GM12878 (cell line): ENCODE measurements around the gene PRMT3. TPM values are rescaled to one million over a fixed set of nuclear protein-coding genes. Genes with fewer than 3 reads are reported as not detected.

ENCODE experiments used
- ATAC-seq: fragments of 200-7000 bp; cut with Tn5 transposase; 3 replicates; pipeline ENCODE4 v1.9.1; 2020; ENCODE audit warnings: mild to moderate bottlenecking, moderate library complexity
- BruUV-seq: library from RNA; stranded (reverse); fragments of 400-500 nt; replicated peaks from 2 replicates; lab custom pipeline; 2021; lab: Mats Ljungman, UMichigan
- CTCF ChIA-PET: fragments of 300-600 bp; sonication (Branson Sonifier 250); formaldehyde crosslinking; extraction: SDS; loops from one replicate; lab custom pipeline; 2021; ENCODE audit warnings: inconsistent platforms; lab: Yijun Ruan, JAX
- POLR2A ChIA-PET: fragments of 350-600 bp; formaldehyde crosslinking; extraction: SDS; loops from one replicate; lab custom pipeline; 2021; ENCODE audit warnings: inconsistent platforms; lab: Charles Lee
- RAD21 ChIA-PET: fragments of 300-600 bp; sonication (Branson Sonifier 250); formaldehyde crosslinking; loops from one replicate; lab custom pipeline; 2023; ENCODE audit warnings: antibody characterized with exemption; ENCODE audit not compliant: unreplicated experiment; lab: Charles Lee
- SMC1A ChIA-PET: fragments of 300-600 bp; sonication (Branson Sonifier 250); formaldehyde crosslinking; loops from one replicate; lab custom pipeline; 2023; ENCODE audit not compliant: unreplicated experiment, uncharacterized antibody; lab: Charles Lee
- DNase-seq: peaks from one replicate; pipeline ENCODE4 v3.0.0-alpha.2; 2011; ENCODE audit warnings: low read depth, low spot score
- FAIRE-seq: peaks from 3 replicates; lab custom pipeline; 2011; peaks lifted over from hg19 to GRCh38; lab: Jason Lieb, UNC
- H2AFZ ChIP-seq: 2 replicates; pipeline ENCODE4 v1.6.0; 2011; ENCODE audit warnings: low read depth, low read length, control low read depth; ENCODE audit not compliant: control insufficient read depth
- H3K27ac ChIP-seq: 2 replicates; pipeline ENCODE4 v1.5.1; 2011; ENCODE audit warnings: control low read depth; ENCODE audit not compliant: control insufficient read depth, insufficient read depth
- H3K27me3 ChIP-seq, 2 experiments: replicated peaks in 1 of 2; 2 replicates each; pipeline versions ENCODE4 v1.6.0 to v1.6.1; 2011; ENCODE audit warnings: low read length in 1 of 2; ENCODE audit not compliant: control insufficient read depth in 2 of 2, insufficient read depth in 2 of 2
- H3K36me3 ChIP-seq, 2 experiments: 2 replicates each; pipeline ENCODE4 v1.5.1; 2011; ENCODE audit warnings: low read length in 1 of 2; ENCODE audit not compliant: control insufficient read depth in 2 of 2, insufficient read depth in 2 of 2
- H3K4me1 ChIP-seq: 2 replicates; pipeline ENCODE4 v1.6.1; 2011; ENCODE audit warnings: mild to moderate bottlenecking, low read length, moderate library complexity, mixed read lengths; ENCODE audit not compliant: control insufficient read depth, insufficient read depth
- H3K4me2 ChIP-seq: 2 replicates; pipeline ENCODE4 v1.6.0; 2011; ENCODE audit warnings: control low read depth; ENCODE audit not compliant: control insufficient read depth, insufficient read depth
- H3K4me3 ChIP-seq: fragments of 200-600 bp; sonication (generic); 2 replicates; pipeline ENCODE4 v1.5.1; 2016
- H3K79me2 ChIP-seq: 2 replicates; pipeline ENCODE4 v1.6.0; 2011; ENCODE audit warnings: low read length; ENCODE audit not compliant: control insufficient read depth, insufficient read depth
- H3K9ac ChIP-seq: 2 replicates; pipeline ENCODE4 v1.8.0; 2011; ENCODE audit warnings: low read length, control low read depth, mixed read lengths; ENCODE audit not compliant: control insufficient read depth, insufficient read depth
- H3K9me3 ChIP-seq: replicated peaks from 3 replicates; pipeline ENCODE4 v1.5.1; 2011; ENCODE audit warnings: mild to moderate bottlenecking, low read length; ENCODE audit not compliant: control insufficient read depth, insufficient read depth
- H4K20me1 ChIP-seq: 2 replicates; pipeline ENCODE4 v1.6.0; 2011; ENCODE audit not compliant: control insufficient read depth, insufficient read depth
- ATF3 ChIP-seq: IDR thresholded peaks from 2 replicates; pipeline ENCODE4 v1.6.1; 2011; ENCODE audit warnings: low read depth, mild to moderate bottlenecking, low read length, moderate library complexity, borderline replicate concordance; ENCODE audit errors: extremely low read depth
- CREB1 ChIP-seq: IDR thresholded peaks from 2 replicates; pipeline ENCODE4 v1.6.1; 2012; ENCODE audit warnings: low read depth, mild to moderate bottlenecking, inconsistent platforms
- EED ChIP-seq: sonication (generic); IDR thresholded peaks from 2 replicates; pipeline ENCODE4 v1.6.1; 2016; ENCODE audit warnings: antibody characterized with exemption, low read depth
- EGR1 ChIP-seq, 2 experiments: IDR thresholded peaks; 1 replicate in 1 of 2; 2 replicates in 1 of 2; pipeline ENCODE4 v1.6.1; 2011 to 2012; ENCODE audit warnings: low read depth in 2 of 2, low read length in 2 of 2, borderline replicate concordance in 1 of 2, mild to moderate bottlenecking in 1 of 2, moderate library complexity in 1 of 2
- ETV6 ChIP-seq, 2 experiments: fragments of 450-650 bp in 1 of 2; IDR thresholded peaks in 1 of 2; conservative IDR thresholded peaks in 1 of 2; 2 replicates each; pipeline ENCODE4 v1.6.1; 2014; ENCODE audit warnings: antibody characterized with exemption in 1 of 2, borderline replicate concordance in 1 of 2, low read depth in 1 of 2, mild to moderate bottlenecking in 1 of 2, moderate library complexity in 1 of 2
- HDAC6 ChIP-seq: fragments of 200-600 bp; sonication (generic); IDR thresholded peaks from one replicate; pipeline ENCODE4 v1.8.0; 2017; ENCODE audit warnings: antibody characterized with exemption; ENCODE audit not compliant: unreplicated experiment
- JUNB ChIP-seq: IDR thresholded peaks from 2 replicates; pipeline ENCODE4 v1.6.1; 2016; ENCODE audit warnings: antibody characterized with exemption, mild to moderate bottlenecking
- MAX ChIP-seq: IDR thresholded peaks from 2 replicates; pipeline ENCODE4 v1.6.1; 2012; ENCODE audit warnings: low read depth, low read length, improper control_type of control experiment
- MYC ChIP-seq: IDR thresholded peaks from 2 replicates; pipeline ENCODE4 v1.6.1; 2011; ENCODE audit warnings: mild to moderate bottlenecking, low read length, moderate library complexity, inconsistent platforms; ENCODE audit not compliant: insufficient read depth, insufficient replicate concordance, insufficient read length, severe bottlenecking
- NR2C2 ChIP-seq: IDR thresholded peaks from 2 replicates; pipeline ENCODE4 v1.6.1; 2011; ENCODE audit warnings: borderline replicate concordance, low read depth; ENCODE audit not compliant: control insufficient read depth, insufficient read length
- PBX3 ChIP-seq: IDR thresholded peaks from 2 replicates; pipeline ENCODE4 v1.6.1; 2011; ENCODE audit warnings: mild to moderate bottlenecking, low read depth, low read length, moderate library complexity; ENCODE audit not compliant: insufficient replicate concordance
- PKNOX1 ChIP-seq: fragments of 450-650 bp; IDR thresholded peaks from 2 replicates; pipeline ENCODE4 v1.6.1; 2016; ENCODE audit warnings: mild to moderate bottlenecking
- POU2F2 ChIP-seq: IDR thresholded peaks from 3 replicates; pipeline ENCODE4 v1.6.1; 2011; ENCODE audit warnings: low read depth, mild to moderate bottlenecking, low read length, borderline replicate concordance
- SIX5 ChIP-seq: IDR thresholded peaks from 2 replicates; pipeline ENCODE4 v1.6.1; 2011; ENCODE audit warnings: mild to moderate bottlenecking, low read depth, low read length, moderate library complexity; ENCODE audit not compliant: severe bottlenecking
- SRF ChIP-seq, 2 experiments: IDR thresholded peaks; 2 replicates each; pipeline ENCODE4 v1.6.1; 2011; ENCODE audit warnings: low read depth in 2 of 2, low read length in 2 of 2, mild to moderate bottlenecking in 1 of 2, moderate library complexity in 1 of 2
- STAT3 ChIP-seq: IDR thresholded peaks from 2 replicates; pipeline ENCODE4 v1.6.1; 2011; ENCODE audit warnings: low read depth, low read length, improper control_type of control experiment
- USF2 ChIP-seq: IDR thresholded peaks from 2 replicates; pipeline ENCODE4 v1.6.1; 2011; ENCODE audit warnings: low read depth, low read length, improper control_type of control experiment, borderline replicate concordance
- ZBED1 ChIP-seq: IDR thresholded peaks from 2 replicates; pipeline ENCODE4 v1.6.1; 2016; ENCODE audit warnings: borderline replicate concordance
- ZNF24 ChIP-seq: fragments of 450-650 bp; IDR thresholded peaks from 2 replicates; pipeline ENCODE4 v1.6.1; 2017; ENCODE audit warnings: antibody characterized with exemption, mild to moderate bottlenecking
- WGBS: methylation state at CpG from one replicate; pipeline ENCODE4 v1.1.6; 2016; ENCODE audit warnings: low lambda C conversion rate; ENCODE audit not compliant: insufficient replicate concordance, insufficient coverage; ENCODE audit errors: missing lambda C conversion rate; 5-methylcytosine and 5-hydroxymethylcytosine counted together
- in situ Hi-C: fragments of 300-500 bp; cut with MboI; formaldehyde crosslinking; loops from 9 replicates; pipeline ENCODE4 v1.14.3; 2018; ENCODE audit warnings: mixed read lengths
- intact Hi-C: fragments of 100-400 bp; cut with micrococcal nuclease; formaldehyde crosslinking; loops from one replicate; pipeline ENCODE4 v1.14.2; 2022; ENCODE audit not compliant: unreplicated experiment
- polyA plus RNA-seq, 11 experiments: library from polyadenylated mRNA; depleted of rRNA in 4 of 11; unstranded in 6 of 11; stranded (reverse) in 5 of 11; fragments of >200 nt; fragmentation: Nextera tagmentation in 4 of 11; fragmentation: Illumina TruSeq in 1 of 11; extraction: Ambion mirVana in 4 of 11; extraction: Trizol in 1 of 11; gene quantifications; 1 replicate in 1 of 11; 2 replicates in 10 of 11; pipeline versions ENCODE4 v1.2.1 to v1.2.3, GENCODE V29; 2011 to 2016; ENCODE audit warnings: inconsistent platforms in 2 of 11, missing spikeins in 2 of 11, low read depth in 1 of 11
- total RNA-seq, 4 experiments: library from RNA; depleted of rRNA in 3 of 4; stranded (reverse); fragments of >200 nt in 3 of 4; fragmentation: Illumina TruSeq in 1 of 4; extraction: Trizol in 1 of 4; gene quantifications; 2 replicates each; pipeline versions ENCODE4 v1.2.1 to v1.2.3, GENCODE V29; 2013 to 2021

Gene PRMT3
- total and polyA plus RNA-seq, 10 of the 15 experiments (the other 5 are each of a cell fraction or from before 2014, with no cell fraction given): 13.9 to 52.1 (median 27.7) TPM

- Histone ChIP-seq H3K27me3 (no peaks in the 10 kb centered on the region), H3K79me2 (no peaks in the 10 kb centered on the region), H3K27ac (no peak overlapping the region), H3K4me1 (no peaks in the 10 kb centered on the region), H3K36me3 (no peaks in the 10 kb centered on the region), H4K20me1 (no peaks in the 10 kb centered on the region), H3K9me3 (no peaks in the 10 kb centered on the region), H3K4me3 (no peak overlapping the region), H3K9ac (no peak overlapping the region), H2AFZ (no peak overlapping the region), H3K4me2 (no peak overlapping the region)
- ChIA-PET RAD21 (no interaction called here), POLR2A (no interaction called here), SMC1A (interaction anchor here (1.2 to 1.3 kb wide), 2 partner anchors 9 to 17 kb away, joined by 3 to 5 read pairs; no protein-coding TSS in a partner anchor), CTCF (interaction anchor here (1.5 to 3.0 kb wide), 2 partner anchors 18 to 25 kb away, joined by 3 to 13 read pairs; no protein-coding TSS in a partner anchor)
- ATAC-seq (no peak), FAIRE-seq (no peak), DNase-seq (no peak)
- BruUV-seq: no TSS peak
- intact Hi-C loops: no loop called here
- in situ Hi-C loops: no loop called here
- no peak for TF ChIP-seq NR2C2
- no peak for TF ChIP-seq EGR1 (IDR thresholded peaks at IDR 0.05; ENCODE audit: borderline replicate concordance in 1 of 2, low read depth in 2 of 2, low read length in 2 of 2)
- TF ChIP-seq HDAC6: no peak
- no peak for TF ChIP-seq ATF3
- TF ChIP-seq ZBED1: no peak
- no peak for TF ChIP-seq EED
- TF ChIP-seq SRF (IDR thresholded peaks at IDR 0.05; ENCODE audit: low read depth in 2 of 2, low read length in 2 of 2): no peak
- no peak for TF ChIP-seq PKNOX1
- TF ChIP-seq PBX3: no peak
- no peak for TF ChIP-seq MAX
- no peak for TF ChIP-seq SIX5
- TF ChIP-seq STAT3: no peak
- no peak for TF ChIP-seq POU2F2
- no peak for TF ChIP-seq ETV6 (conservative IDR thresholded peaks at IDR 0.05 in 1 of 2, IDR thresholded peaks at IDR 0.05 in 1 of 2; ENCODE audit: borderline replicate concordance in 1 of 2, low read depth in 1 of 2)
- no peak for TF ChIP-seq MYC
- no peak for TF ChIP-seq CREB1
- no peak for TF ChIP-seq ZNF24
- no peak for TF ChIP-seq USF2
- TF ChIP-seq JUNB: no peak
- 100% methylated on average over 5 of the region's 5 CpGs for WGBS
Measured at GRCh38 chr11:20372081-20372626, 15.4 kb upstream of the PRMT3 start.
